Osteoblast (primary cell): ENCODE data around the gene ANXA4. TPM values are rescaled to one million over a fixed set of nuclear protein-coding genes. Genes with fewer than 3 reads are reported as not detected.
"Not testable (repeated sequence)": the region's sequence is repeated elsewhere in the genome, so short reads cannot be mapped to it uniquely, and the experiment has no call there.

Source experiments
- DNase-seq: peaks from one replicate; pipeline ENCODE4 v3.0.0; 2011; ENCODE audit warnings: low spot score, mixed read lengths; ENCODE audit not compliant: insufficient read length; ENCODE audit errors: missing footprints
- H2AFZ ChIP-seq: 2 replicates; pipeline ENCODE4 v1.6.0; 2011; ENCODE audit warnings: mild to moderate bottlenecking, low read length
- H3K27ac ChIP-seq: 2 replicates; pipeline ENCODE4 v1.5.1; 2011; ENCODE audit warnings: mild to moderate bottlenecking, low read depth, low read length, moderate library complexity
- H3K27me3 ChIP-seq: 2 replicates; pipeline ENCODE4 v1.6.0; 2012; ENCODE audit warnings: mild to moderate bottlenecking, control low read depth, inconsistent platforms, low read length, moderate library complexity; ENCODE audit not compliant: insufficient read depth
- H3K36me3 ChIP-seq: 2 replicates; pipeline ENCODE4 v1.5.1; 2011; ENCODE audit warnings: mild to moderate bottlenecking, low read length, control low read depth, moderate library complexity; ENCODE audit not compliant: insufficient read depth
- H3K4me1 ChIP-seq: 2 replicates; pipeline ENCODE4 v1.5.1; 2011; ENCODE audit warnings: mild to moderate bottlenecking, low read length, control low read depth, moderate library complexity; ENCODE audit not compliant: insufficient read depth
- H3K4me2 ChIP-seq: 2 replicates; pipeline ENCODE4 v1.6.0; 2011; ENCODE audit warnings: mild to moderate bottlenecking, low read length; ENCODE audit not compliant: insufficient read depth
- H3K4me3 ChIP-seq: fragments of 200-600 bp; sonication (generic); 3 replicates; pipeline ENCODE4 v1.5.1; 2012; ENCODE audit warnings: mild to moderate bottlenecking, low read length, inconsistent platforms; ENCODE audit not compliant: insufficient read depth
- H3K79me2 ChIP-seq: 2 replicates; pipeline ENCODE4 v1.6.0; 2012; ENCODE audit warnings: mild to moderate bottlenecking, low read length, control low read depth, inconsistent platforms; ENCODE audit not compliant: insufficient read depth
- H3K9me3 ChIP-seq: 2 replicates; pipeline ENCODE4 v1.5.1; 2011; ENCODE audit warnings: low read depth, low read length, control low read depth
- H4K20me1 ChIP-seq: 2 replicates; pipeline ENCODE4 v1.6.0; 2012; ENCODE audit warnings: mild to moderate bottlenecking, low read length, control low read depth; ENCODE audit not compliant: insufficient read depth
- total RNA-seq: library from RNA; depleted of rRNA; stranded (reverse); fragments of >200 nt; gene quantifications from 2 replicates; pipeline ENCODE4 v1.2.3, GENCODE V29; 2012
- TF ChIP-seq, protein P1 (sequence below): IDR thresholded peaks from 2 replicates; pipeline ENCODE4 v1.5.1; 2011; ENCODE audit warnings: mild to moderate bottlenecking, low read depth, low read length, moderate library complexity; ENCODE audit errors: extremely low read depth

The ANXA4 gene
- total RNA-seq, 1 donor, result 38.4 TPM

DNA sequence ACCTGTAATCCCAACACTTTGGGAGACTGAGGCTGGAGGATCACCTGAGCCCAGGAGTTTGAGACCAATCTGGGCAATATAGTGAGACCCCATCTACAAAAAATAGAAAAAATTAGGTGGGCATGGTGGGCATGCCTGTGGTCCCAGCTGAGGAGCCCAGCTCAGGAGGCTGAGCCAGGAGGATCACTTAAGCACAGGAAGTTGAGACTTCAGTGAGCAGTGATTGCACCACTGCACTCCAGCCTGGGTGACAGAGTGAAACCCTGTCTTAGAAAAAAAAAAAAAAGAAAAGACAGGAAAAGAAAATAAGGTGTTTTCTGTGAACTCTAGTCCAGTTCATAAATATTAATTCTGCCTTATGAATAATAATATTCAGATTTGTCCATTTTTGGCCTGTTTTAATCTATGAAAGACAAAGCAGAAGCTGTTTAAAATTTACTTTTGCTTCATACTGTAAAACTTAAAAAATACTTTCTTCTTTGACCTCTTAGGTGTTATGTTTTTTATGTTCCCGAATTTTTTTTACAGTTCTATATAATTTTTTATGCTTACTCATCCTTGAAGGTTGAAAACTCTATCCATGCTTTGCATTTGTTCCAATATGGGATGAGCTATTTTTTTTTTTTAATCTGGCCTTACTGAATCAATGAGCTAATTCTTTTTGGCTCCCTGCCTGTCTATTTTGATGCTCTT, 8.4 kb upstream of the ANXA4 start:
- Histone ChIP-seq H3K4me1 (no peaks in the 10 kb centered on the region), H3K36me3 (no peaks in the 10 kb centered on the region), H3K4me3 (no peak overlapping the region), H3K27ac (no peak overlapping the region), H3K27me3 (no peaks in the 10 kb centered on the region), H4K20me1 (no peaks in the 10 kb centered on the region), H3K79me2 (no peaks in the 10 kb centered on the region), H3K4me2 (no peak overlapping the region), H2AFZ (no peak overlapping the region), H3K9me3 (no peaks in the 10 kb centered on the region)
- TF ChIP-seq, protein P1, sequence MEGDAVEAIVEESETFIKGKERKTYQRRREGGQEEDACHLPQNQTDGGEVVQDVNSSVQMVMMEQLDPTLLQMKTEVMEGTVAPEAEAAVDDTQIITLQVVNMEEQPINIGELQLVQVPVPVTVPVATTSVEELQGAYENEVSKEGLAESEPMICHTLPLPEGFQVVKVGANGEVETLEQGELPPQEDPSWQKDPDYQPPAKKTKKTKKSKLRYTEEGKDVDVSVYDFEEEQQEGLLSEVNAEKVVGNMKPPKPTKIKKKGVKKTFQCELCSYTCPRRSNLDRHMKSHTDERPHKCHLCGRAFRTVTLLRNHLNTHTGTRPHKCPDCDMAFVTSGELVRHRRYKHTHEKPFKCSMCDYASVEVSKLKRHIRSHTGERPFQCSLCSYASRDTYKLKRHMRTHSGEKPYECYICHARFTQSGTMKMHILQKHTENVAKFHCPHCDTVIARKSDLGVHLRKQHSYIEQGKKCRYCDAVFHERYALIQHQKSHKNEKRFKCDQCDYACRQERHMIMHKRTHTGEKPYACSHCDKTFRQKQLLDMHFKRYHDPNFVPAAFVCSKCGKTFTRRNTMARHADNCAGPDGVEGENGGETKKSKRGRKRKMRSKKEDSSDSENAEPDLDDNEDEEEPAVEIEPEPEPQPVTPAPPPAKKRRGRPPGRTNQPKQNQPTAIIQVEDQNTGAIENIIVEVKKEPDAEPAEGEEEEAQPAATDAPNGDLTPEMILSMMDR, result no peak
- no peak for DNase-seq

DNA sequence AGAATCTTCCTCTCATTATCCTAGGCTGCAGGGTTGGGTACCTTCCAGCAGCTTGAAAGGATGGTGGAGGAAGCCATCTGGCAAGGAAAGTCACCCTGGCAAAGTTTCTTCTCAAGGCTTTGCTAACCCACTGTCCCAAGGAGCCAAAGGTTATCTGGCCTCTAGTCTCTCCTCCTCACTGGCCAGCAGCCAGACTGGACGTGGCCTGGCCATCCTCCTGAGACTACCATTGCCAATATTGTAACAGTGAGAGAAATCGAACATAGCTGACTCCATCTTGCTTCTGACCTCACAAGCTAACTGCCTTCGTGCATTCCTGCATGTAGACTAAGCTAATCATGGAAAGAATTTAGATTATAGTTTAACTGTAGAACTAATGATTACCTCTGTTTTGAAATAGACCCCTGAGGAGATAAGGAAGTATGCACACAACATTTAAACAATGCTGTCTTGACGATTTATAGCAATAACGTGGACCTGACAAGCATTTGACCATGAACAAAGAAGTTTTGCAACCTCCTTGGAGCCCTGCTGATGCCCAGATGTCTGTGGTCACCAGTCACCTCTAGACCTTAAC, 7.8 kb upstream of the ANXA4 start:
- Histone ChIP-seq H4K20me1 (no peaks in the 10 kb centered on the region), H3K4me3 (no peak overlapping the region), H2AFZ (peak overlapping the region; percentile 12), H3K27ac (no peak overlapping the region), H3K27me3 (no peaks in the 10 kb centered on the region), H3K4me2 (no peak overlapping the region), H3K4me1 (no peaks in the 10 kb centered on the region), H3K9me3 (no peaks in the 10 kb centered on the region), H3K79me2 (no peaks in the 10 kb centered on the region), H3K36me3 (no peaks in the 10 kb centered on the region)
- TF ChIP-seq, protein P1, result no peak
- DNase-seq, result no peak

DNA sequence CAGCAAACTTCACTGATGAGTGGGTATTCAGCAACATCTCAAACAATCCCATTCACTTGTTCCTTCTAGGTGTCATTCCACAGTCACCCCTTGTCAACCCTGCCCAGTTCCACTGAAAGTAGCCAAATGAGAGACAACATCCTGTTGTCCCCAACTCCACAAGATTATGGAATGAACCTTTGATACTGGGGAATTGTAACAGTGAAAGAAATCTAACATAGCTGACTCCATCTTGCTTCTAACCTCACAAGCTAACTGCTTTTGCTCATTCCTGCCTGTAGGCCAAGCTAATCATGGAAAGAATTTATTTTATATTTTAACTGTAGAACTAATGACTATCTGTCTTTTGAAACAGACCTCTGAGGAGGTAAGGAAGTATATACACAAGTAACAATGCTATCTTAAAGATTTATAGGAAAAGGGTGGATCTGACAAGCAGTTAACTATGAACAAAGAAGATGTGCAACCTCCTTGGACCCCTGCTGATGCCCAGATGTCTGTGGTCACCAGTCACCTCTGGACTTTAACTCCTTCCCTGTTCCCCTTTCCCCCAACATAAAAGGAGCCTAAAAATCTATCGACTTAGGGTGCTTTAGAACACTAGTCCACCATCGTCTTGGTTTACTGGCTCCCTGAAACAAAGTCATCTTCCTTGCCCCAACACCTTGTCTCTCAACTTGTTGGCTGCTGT, 6.9 kb upstream of the ANXA4 start:
- Histone ChIP-seq H3K4me1 (no peaks in the 10 kb centered on the region), H3K27ac (no peak overlapping the region), H3K4me3 (no peak overlapping the region), H2AFZ (peak overlapping the region; percentile 17), H3K36me3 (no peaks in the 10 kb centered on the region), H3K9me3 (no peaks in the 10 kb centered on the region), H3K4me2 (no peak overlapping the region), H4K20me1 (no peaks in the 10 kb centered on the region), H3K27me3 (no peaks in the 10 kb centered on the region), H3K79me2 (no peaks in the 10 kb centered on the region)
- DNase-seq, result no peak
- TF ChIP-seq, protein P1, result no peak

DNA sequence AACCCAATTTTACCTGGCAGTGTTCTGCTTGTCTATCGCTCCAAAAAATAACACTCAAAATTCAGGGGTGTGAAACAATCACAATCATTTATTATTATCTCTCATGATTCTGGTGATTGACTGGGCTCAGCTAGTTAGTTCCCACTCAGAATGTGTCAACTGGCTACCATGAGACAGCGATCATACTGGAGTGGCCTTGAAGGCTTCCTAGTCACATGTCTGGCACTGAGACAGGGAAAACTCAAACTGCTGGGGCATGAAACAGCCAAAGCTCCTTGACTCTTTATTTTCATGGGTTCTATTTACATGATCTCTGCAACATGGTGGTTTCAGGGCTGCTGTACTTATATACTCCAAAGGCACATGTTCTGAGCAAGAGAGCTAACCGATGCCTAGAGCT, 6.2 kb upstream of the ANXA4 start:
- TF ChIP-seq, protein P1, result no peak

DNA sequence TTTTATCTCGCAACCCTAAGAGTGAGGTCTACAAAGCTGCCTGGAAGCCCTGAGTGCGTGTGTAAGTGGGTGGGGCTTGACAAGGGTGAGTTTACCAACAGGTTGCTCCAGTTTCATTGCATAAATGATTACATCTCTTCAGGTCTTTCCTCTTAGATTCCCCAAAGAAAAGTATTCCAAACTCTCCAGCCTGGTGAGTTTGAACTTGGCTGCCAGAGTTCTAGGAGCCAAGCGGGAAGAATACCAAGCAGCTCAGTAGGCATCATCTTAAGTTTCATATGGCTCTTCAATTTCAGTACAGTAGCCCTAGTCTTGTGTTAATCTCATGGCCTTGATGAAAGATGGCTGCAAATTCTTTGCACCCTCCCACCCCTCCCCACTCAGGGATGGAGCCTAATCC, 3.8 kb upstream of the ANXA4 start:
- H3K36me3 ChIP-seq, H3K27me3 ChIP-seq, H3K27ac ChIP-seq, DNase-seq, H4K20me1 ChIP-seq, H3K9me3 ChIP-seq, H2AFZ ChIP-seq, H3K4me3 ChIP-seq, H3K4me2 ChIP-seq: not testable (repeated sequence)
- peaks cover 15% of the 10 kb centered on the region for H3K79me2 ChIP-seq
- peaks cover 18% of the 10 kb centered on the region for H3K4me1 ChIP-seq

More for the DNA sequence above, 6.2 kb upstream of the ANXA4 start:
- Histone ChIP-seq H3K9me3 (no peaks in the 10 kb centered on the region), H3K4me2 (no peak overlapping the region), H3K27me3 (no peaks in the 10 kb centered on the region), H3K4me1 (peaks cover 5% of the 10 kb centered on the region), H2AFZ (no peak overlapping the region), H3K4me3 (no peak overlapping the region), H4K20me1 (no peaks in the 10 kb centered on the region), H3K27ac (no peak overlapping the region), H3K79me2 (no peaks in the 10 kb centered on the region), H3K36me3 (no peaks in the 10 kb centered on the region)
- DNase-seq, result no peak
